ENCODE measurements around the gene UXS1. TPM values are rescaled to one million over a fixed set of nuclear protein-coding genes. Genes with fewer than 3 reads are reported as not detected.
A peak's percentile ranks its signal among the peaks of the same experiment; 100 is the strongest.

The UXS1 gene
- total and polyA plus RNA-seq, 2 experiments from 2014 or later, result 35.8 to 57.5 TPM

GRCh38 chr2:106115250-106115649 is 78.9 kb downstream of the UXS1 start:
- Histone ChIP-seq H2AFZ (no peak overlapping the region), H3K9me2 (ENCODE audit: insufficient read depth) (no peaks in the 10 kb centered on the region), H3K27me3 (replicated peaks; ENCODE audit: insufficient read depth) (no peaks in the 10 kb centered on the region), H3K4me1 (ENCODE audit: insufficient read depth) (peaks cover 7% of the 10 kb centered on the region; the same call in 1 of the 2 replicates), H3K4me3 (no peak overlapping the region), H3K9ac (no peak overlapping the region), H3K79me2 (ENCODE audit: insufficient read depth) (no peaks in the 10 kb centered on the region), H3K27ac (no peak overlapping the region), H4K20me1 (ENCODE audit: insufficient read depth) (no peaks in the 10 kb centered on the region), H3K9me3 (ENCODE audit: low read depth) (no peaks in the 10 kb centered on the region), H3F3A (ENCODE audit: insufficient read depth) (no peaks in the 10 kb centered on the region), H3K36me3 (ENCODE audit: low read depth) (no peaks in the 10 kb centered on the region), H3K4me2 (ENCODE audit: unreplicated experiment) (no peak overlapping the region)
- DNase-seq, result peak; percentile 60
- TF ChIP-seq EZH2phosphoT487 (IDR thresholded peaks at IDR 0.05; ENCODE audit: insufficient read depth, low read depth) (no peak), EZH2 (IDR thresholded peaks at IDR 0.05; ENCODE audit: insufficient read depth, poor library complexity, severe bottlenecking) (no peak)
- WGBS, 2 experiments (ENCODE audit: low coverage in 1 of 2, low lambda C conversion rate in 2 of 2, missing lambda C conversion rate in 2 of 2), result 45 to 53% methylated on average over 2 of the region's 2 CpGs
- in situ Hi-C loops (cut with MboI), result loop anchor here (25.0 kb wide), 1 partner anchor 422 kb away; no protein-coding TSS in a partner anchor

GRCh38 chr2:106114166-106114565 is 79.9 kb downstream of the UXS1 start:
- H3K4me1 ChIP-seq (ENCODE audit: insufficient read depth), result peaks cover 7% of the 10 kb centered on the region; the same call in 1 of the 2 replicates
- WGBS, 2 experiments (ENCODE audit: low coverage in 1 of 2, low lambda C conversion rate in 2 of 2, missing lambda C conversion rate in 2 of 2), result 94 to 95% methylated on average over 4 of the region's 4 CpGs
- H3K36me3 ChIP-seq (ENCODE audit: low read depth), result no peaks in the 10 kb centered on the region
- H4K20me1 ChIP-seq (ENCODE audit: insufficient read depth), result no peaks in the 10 kb centered on the region
- DNase-seq, result no peak
- H3K9me3 ChIP-seq (ENCODE audit: low read depth), result no peaks in the 10 kb centered on the region
- no peak overlapping the region for H3K27ac ChIP-seq
- H3K4me2 ChIP-seq (ENCODE audit: unreplicated experiment), result no peak overlapping the region
- H3K4me3 ChIP-seq, result no peak overlapping the region
- TF ChIP-seq EZH2 (IDR thresholded peaks at IDR 0.05; ENCODE audit: insufficient read depth, poor library complexity, severe bottlenecking), result no peak
- no peak for TF ChIP-seq EZH2phosphoT487 (IDR thresholded peaks at IDR 0.05; ENCODE audit: insufficient read depth, low read depth)
- no peak overlapping the region for H3K9ac ChIP-seq
- no peaks in the 10 kb centered on the region for H3K9me2 ChIP-seq (ENCODE audit: insufficient read depth)
- H3K79me2 ChIP-seq (ENCODE audit: insufficient read depth), result no peaks in the 10 kb centered on the region
- H3F3A ChIP-seq (ENCODE audit: insufficient read depth), result no peaks in the 10 kb centered on the region
- H3K27me3 ChIP-seq (replicated peaks; ENCODE audit: insufficient read depth), result no peaks in the 10 kb centered on the region
- in situ Hi-C loops (cut with MboI), result loop anchor here (25.0 kb wide), 1 partner anchor 423 kb away; no protein-coding TSS in a partner anchor
- no peak overlapping the region for H2AFZ ChIP-seq

GRCh38 chr2:106113361-106113966 is 80.6 kb downstream of the UXS1 start:
- Histone ChIP-seq H3K9ac (no peak overlapping the region), H2AFZ (no peak overlapping the region), H3K4me3 (no peak overlapping the region), H3K4me1 (ENCODE audit: insufficient read depth) (peaks cover 7% of the 10 kb centered on the region; the same call in 1 of the 2 replicates), H3F3A (ENCODE audit: insufficient read depth) (no peaks in the 10 kb centered on the region), H3K36me3 (ENCODE audit: low read depth) (no peaks in the 10 kb centered on the region), H3K9me2 (ENCODE audit: insufficient read depth) (no peaks in the 10 kb centered on the region), H4K20me1 (ENCODE audit: insufficient read depth) (no peaks in the 10 kb centered on the region), H3K27me3 (replicated peaks; ENCODE audit: insufficient read depth) (no peaks in the 10 kb centered on the region), H3K4me2 (ENCODE audit: unreplicated experiment) (no peak overlapping the region), H3K27ac (no peak overlapping the region), H3K79me2 (ENCODE audit: insufficient read depth) (no peaks in the 10 kb centered on the region), H3K9me3 (ENCODE audit: low read depth) (no peaks in the 10 kb centered on the region)
- no peak for DNase-seq
- TF ChIP-seq EZH2 (IDR thresholded peaks at IDR 0.05; ENCODE audit: insufficient read depth, poor library complexity, severe bottlenecking), result no peak
- in situ Hi-C loops (cut with MboI), result loop anchor here (25.0 kb wide), 1 partner anchor 424 kb away; no protein-coding TSS in a partner anchor
- 99% methylated on average over 13 of the region's 13 CpGs for WGBS, 2 experiments (ENCODE audit: low coverage in 1 of 2, low lambda C conversion rate in 2 of 2, missing lambda C conversion rate in 2 of 2)

GRCh38 chr2:106111882-106112571 is 82.1 kb downstream of the UXS1 start:
- Histone ChIP-seq H2AFZ (no peak overlapping the region), H3K4me1 (ENCODE audit: insufficient read depth) (peaks cover 12% of the 10 kb centered on the region), H3K79me2 (ENCODE audit: insufficient read depth) (no peaks in the 10 kb centered on the region), H4K20me1 (ENCODE audit: insufficient read depth) (no peaks in the 10 kb centered on the region), H3K9me2 (ENCODE audit: insufficient read depth) (no peaks in the 10 kb centered on the region), H3K36me3 (ENCODE audit: low read depth) (no peaks in the 10 kb centered on the region), H3K9ac (no peak overlapping the region), H3K27ac (no peak overlapping the region), H3K4me3 (no peak overlapping the region), H3K9me3 (ENCODE audit: low read depth) (no peaks in the 10 kb centered on the region), H3K27me3 (replicated peaks; ENCODE audit: insufficient read depth) (no peaks in the 10 kb centered on the region), H3K4me2 (ENCODE audit: unreplicated experiment) (no peak overlapping the region), H3F3A (ENCODE audit: insufficient read depth) (no peaks in the 10 kb centered on the region)
- in situ Hi-C loops (cut with MboI), result loop anchor here (25.0 kb wide), 1 partner anchor 425 kb away; no protein-coding TSS in a partner anchor
- TF ChIP-seq EZH2phosphoT487 (IDR thresholded peaks at IDR 0.05; ENCODE audit: insufficient read depth, low read depth) (no peak), EZH2 (IDR thresholded peaks at IDR 0.05; ENCODE audit: insufficient read depth, poor library complexity, severe bottlenecking) (no peak)
- no peak for DNase-seq
- WGBS, 2 experiments (ENCODE audit: low coverage in 1 of 2, low lambda C conversion rate in 2 of 2, missing lambda C conversion rate in 2 of 2), result 97 to 99% methylated on average over 11 to 14 of the region's 14 CpGs

Measured in GM23248 (cell line).